Measurements from ENCODE around the gene ZNF488. TPM values are rescaled to one million over a fixed set of nuclear protein-coding genes. Genes with fewer than 3 reads are reported as not detected.

ZNF488 gene
- total RNA-seq, 1 donor from 2014 or later: 4.9 TPM

GRCh38 chr10:47357131-47357582 is 26.9 kb downstream of the ZNF488 start:
- Mint-ChIP-seq H3K4me1 (ENCODE audit: unreplicated experiment) (no peaks in the 10 kb centered on the region), H3K4me3 (no peak overlapping the region), H3K27ac (no peak overlapping the region), H3K9me3 (no peaks in the 10 kb centered on the region), H3K27me3 (no peaks in the 10 kb centered on the region), H3K36me3 (no peaks in the 10 kb centered on the region)
- DNase-seq (ENCODE audit: extremely low spot score, unreplicated experiment): no peak
- TF ChIP-seq CTCF (conservative IDR thresholded peaks at IDR 0.05): no peak

GRCh38 chr10:47356708-47357107 is 27.4 kb downstream of the ZNF488 start:
- TF ChIP-seq CTCF (conservative IDR thresholded peaks at IDR 0.05): no peak
- no peak overlapping the region for H3K4me3 Mint-ChIP-seq
- H3K4me1 Mint-ChIP-seq (ENCODE audit: unreplicated experiment): no peaks in the 10 kb centered on the region
- no peaks in the 10 kb centered on the region for H3K9me3 Mint-ChIP-seq
- no peaks in the 10 kb centered on the region for H3K36me3 Mint-ChIP-seq
- no peaks in the 10 kb centered on the region for H3K27me3 Mint-ChIP-seq
- H3K27ac Mint-ChIP-seq: no peak overlapping the region
- no peak for DNase-seq (ENCODE audit: extremely low spot score, unreplicated experiment)

- H3K4me3 Mint-ChIP-seq: no peak overlapping the region
- no peaks in the 10 kb centered on the region for H3K36me3 Mint-ChIP-seq
- DNase-seq (ENCODE audit: extremely low spot score, unreplicated experiment): no peak
- no peak for TF ChIP-seq CTCF (conservative IDR thresholded peaks at IDR 0.05)
- no peaks in the 10 kb centered on the region for H3K27me3 Mint-ChIP-seq
- no peaks in the 10 kb centered on the region for H3K9me3 Mint-ChIP-seq
- no peaks in the 10 kb centered on the region for H3K4me1 Mint-ChIP-seq (ENCODE audit: unreplicated experiment)
- H3K27ac Mint-ChIP-seq: no peak overlapping the region
Observed at GRCh38 chr10:47354900-47355299, 29.2 kb downstream of the ZNF488 start.

GRCh38 chr10:47354165-47354564 is 29.9 kb downstream of the ZNF488 start:
- Mint-ChIP-seq H3K36me3 (no peaks in the 10 kb centered on the region), H3K27me3 (no peaks in the 10 kb centered on the region), H3K9me3 (no peaks in the 10 kb centered on the region), H3K27ac (no peak overlapping the region), H3K4me1 (ENCODE audit: unreplicated experiment) (no peaks in the 10 kb centered on the region), H3K4me3 (no peak overlapping the region)
- DNase-seq (ENCODE audit: extremely low spot score, unreplicated experiment): no peak
- TF ChIP-seq CTCF (conservative IDR thresholded peaks at IDR 0.05): peak; percentile 27

- H3K9me3 Mint-ChIP-seq: no peaks in the 10 kb centered on the region
- no peak overlapping the region for H3K27ac Mint-ChIP-seq
- no peak for DNase-seq (ENCODE audit: extremely low spot score, unreplicated experiment)
- no peak for TF ChIP-seq CTCF (conservative IDR thresholded peaks at IDR 0.05)
- no peaks in the 10 kb centered on the region for H3K27me3 Mint-ChIP-seq
- no peaks in the 10 kb centered on the region for H3K36me3 Mint-ChIP-seq
- no peaks in the 10 kb centered on the region for H3K4me1 Mint-ChIP-seq (ENCODE audit: unreplicated experiment)
- H3K4me3 Mint-ChIP-seq: no peak overlapping the region
Observed at GRCh38 chr10:47353351-47353750, 30.7 kb downstream of the ZNF488 start.

Measured in type B pancreatic cell (in vitro differentiated cells).